K562 (cell line): ENCODE measurements around the gene MKLN1. TPM values are rescaled to one million over a fixed set of nuclear protein-coding genes. Genes with fewer than 3 reads are reported as not detected.

ENCODE experiments used
- ATAC-seq: fragments of 200-7000 bp; cut with Tn5 transposase; 3 replicates; pipeline ENCODE4 v1.9.1; 2020; ENCODE audit warnings: moderate library complexity
- BruUV-seq: library from RNA; stranded (reverse); fragments of 400-500 nt; replicated peaks from 2 replicates; lab custom pipeline; 2021; lab: Mats Ljungman, UMichigan
- CTCF ChIA-PET: fragments of 300-600 bp; formaldehyde crosslinking; extraction: SDS; loops from one replicate; lab custom pipeline; 2021; ENCODE audit warnings: low intra/inter-chr PET ratio; lab: Yijun Ruan, JAX
- POLR2A ChIA-PET: fragments of 300-600, 350-650 bp; sonication (Branson Sonifier 250); formaldehyde crosslinking; extraction: SDS; loops from one replicate; lab custom pipeline; 2021; ENCODE audit warnings: antibody characterized with exemption, inconsistent platforms; lab: Yijun Ruan, JAX
- DNase-seq, 4 experiments: peaks; one replicate each; pipeline versions ENCODE4 v3.0.0 to v3.0.0-alpha.2; 2011 to 2018; ENCODE audit warnings: low spot score in 3 of 4, mixed read lengths in 3 of 4; ENCODE audit errors: extremely low read depth in 1 of 4
- FAIRE-seq: peaks from 2 replicates; lab custom pipeline; 2011; peaks lifted over from hg19 to GRCh38; lab: Jason Lieb, UNC
- H2AFZ ChIP-seq: 2 replicates; pipeline ENCODE4 v1.6.0; 2011; ENCODE audit warnings: low read depth, low read length, control low read depth, inconsistent platforms
- H3K27ac ChIP-seq: fragments of 200-600 bp; 3 replicates; pipeline ENCODE4 v1.8.0; 2011; ENCODE audit warnings: low read depth, mild to moderate bottlenecking, control low read depth, inconsistent platforms, low read length, moderate library complexity, mixed read lengths; ENCODE audit errors: extremely low read depth
- H3K27me3 ChIP-seq, 2 experiments: fragments of 300-600 bp in 1 of 2; 2 replicates in 1 of 2; 3 replicates in 1 of 2; pipeline versions ENCODE4 v1.6.0 to v1.8.0; 2011; ENCODE audit warnings: inconsistent platforms in 2 of 2, low read length in 2 of 2, mild to moderate bottlenecking in 1 of 2, mixed read lengths in 1 of 2, moderate library complexity in 1 of 2; ENCODE audit not compliant: control insufficient read depth in 2 of 2, insufficient read depth in 2 of 2
- H3K36me3 ChIP-seq: fragments of 300-600 bp; 3 replicates; pipeline ENCODE4 v1.8.0; 2011; ENCODE audit warnings: mild to moderate bottlenecking, low read length, inconsistent platforms; ENCODE audit not compliant: control insufficient read depth, insufficient read depth
- H3K4me1 ChIP-seq, 2 experiments: fragments of 200-600 bp in 1 of 2; replicated peaks in 1 of 2; 2 replicates in 1 of 2; 3 replicates in 1 of 2; pipeline versions ENCODE4 v1.5.1 to v1.8.0; 2011; ENCODE audit warnings: inconsistent platforms in 2 of 2, low read length in 2 of 2, mild to moderate bottlenecking in 1 of 2, mixed read lengths in 1 of 2, moderate library complexity in 1 of 2; ENCODE audit not compliant: control insufficient read depth in 2 of 2, insufficient read depth in 2 of 2
- H3K4me2 ChIP-seq: 2 replicates; pipeline ENCODE4 v1.6.1; 2011; ENCODE audit warnings: low read length, control low read depth, inconsistent platforms, mixed read lengths; ENCODE audit not compliant: insufficient read depth
- H3K4me3 ChIP-seq: fragments of 200-600 bp; sonication (generic), shearing (Covaris generic); 2 replicates; pipeline ENCODE4 v1.5.1; 2016; ENCODE audit warnings: control low read depth, inconsistent platforms
- H3K79me2 ChIP-seq: fragments of 200-600 bp; 3 replicates; pipeline ENCODE4 v1.8.0; 2011; ENCODE audit warnings: low read length, inconsistent platforms; ENCODE audit not compliant: control insufficient read depth, insufficient read depth
- H3K9ac ChIP-seq, 2 experiments: 2 replicates each; pipeline versions ENCODE4 v1.6.0 to v1.6.1; 2011; ENCODE audit warnings: low read depth in 2 of 2, low read length in 2 of 2, control low read depth in 1 of 2, inconsistent platforms in 1 of 2, mild to moderate bottlenecking in 1 of 2, mixed read lengths in 1 of 2; ENCODE audit not compliant: insufficient read depth in 1 of 2
- H3K9me1 ChIP-seq: one replicate; pipeline ENCODE4 v1.6.0; 2011; ENCODE audit warnings: inconsistent platforms, mild to moderate bottlenecking, low read length, moderate library complexity; ENCODE audit not compliant: control insufficient read depth, insufficient read depth
- H3K9me3 ChIP-seq: replicated peaks from 2 replicates; pipeline ENCODE4 v1.5.1; 2011; ENCODE audit warnings: low read depth, low read length, inconsistent platforms; ENCODE audit not compliant: control insufficient read depth, insufficient read depth
- H4K20me1 ChIP-seq: replicated peaks from 2 replicates; pipeline ENCODE4 v1.6.1; 2011; ENCODE audit warnings: low read length, inconsistent platforms, mixed read lengths; ENCODE audit not compliant: control insufficient read depth, insufficient read depth
- CTCF ChIP-seq, 3 experiments: IDR thresholded peaks in 2 of 3; conservative IDR thresholded peaks in 1 of 3; 2 replicates each; pipeline ENCODE4 v1.5.1; 2011 to 2012; ENCODE audit warnings: low read length in 3 of 3, mild to moderate bottlenecking in 3 of 3, control low read depth in 2 of 3, improper control_type of control experiment in 1 of 3, inconsistent platforms in 1 of 3, low read depth in 1 of 3, mixed read lengths in 1 of 3, moderate library complexity in 1 of 3; ENCODE audit not compliant: insufficient read depth in 2 of 3
- DEAF1 ChIP-seq: fragments of 450-650 bp; formaldehyde crosslinking; IDR thresholded peaks from 2 replicates; pipeline ENCODE4 v1.4.0; 2020; ENCODE audit warnings: mild to moderate bottlenecking, moderate library complexity
- ESRRA ChIP-seq: fragments of 450-650 bp; IDR thresholded peaks from 2 replicates; pipeline ENCODE4 v1.6.1; 2014; ENCODE audit warnings: low read depth, mild to moderate bottlenecking, moderate library complexity, borderline replicate concordance
- PCBP2 ChIP-seq: fragments of 200-400 bp; formaldehyde crosslinking; IDR thresholded peaks from 2 replicates; pipeline ENCODE4 v1.6.1; 2018; ENCODE audit warnings: low read length, low read depth, mild to moderate bottlenecking, moderate library complexity; ENCODE audit not compliant: poor library complexity, severe bottlenecking
- REST ChIP-seq, 2 experiments: fragments of 450-650 bp; formaldehyde crosslinking in 1 of 2; IDR thresholded peaks; 2 replicates each; pipeline versions ENCODE4 v1.4.0 to v1.6.1; 2014 to 2020; ENCODE audit warnings: mild to moderate bottlenecking in 2 of 2, borderline replicate concordance in 1 of 2, low read depth in 1 of 2
- SMC3 ChIP-seq: conservative IDR thresholded peaks from 2 replicates; pipeline ENCODE4 v1.6.1; 2011; ENCODE audit warnings: low read depth, low read length, improper control_type of control experiment; ENCODE audit not compliant: insufficient read depth
- WGBS: fragments of 100-300 bp; shearing (Covaris generic); methylation state at CpG from one replicate; pipeline ENCODE4 v1.1.6; 2016; ENCODE audit warnings: low coverage, mixed read lengths; ENCODE audit not compliant: insufficient coverage; ENCODE audit errors: missing lambda C conversion rate; 5-methylcytosine and 5-hydroxymethylcytosine counted together
- in situ Hi-C: fragments of 300-500 bp; cut with MboI; formaldehyde crosslinking; loops from 4 replicates; pipeline ENCODE4 v1.15.0; 2018; ENCODE audit warnings: inconsistent platforms, mixed read lengths
- intact Hi-C: fragments of 100-400 bp; cut with micrococcal nuclease; formaldehyde crosslinking; loops from 2 replicates; pipeline ENCODE4 v1.14.2; 2022
- polyA plus RNA-seq, 8 experiments: library from polyadenylated mRNA; depleted of rRNA in 4 of 8; stranded (reverse) in 5 of 8; unstranded in 3 of 8; fragments of >200 nt; fragmentation: Nextera tagmentation in 2 of 8; fragmentation: Illumina TruSeq in 1 of 8; extraction: Ambion mirVana in 2 of 8; extraction: Trizol in 1 of 8; gene quantifications; 2 replicates each; pipeline versions ENCODE4 v1.2.1 to v1.2.3, GENCODE V29; 2011 to 2014; ENCODE audit warnings: inconsistent platforms in 1 of 8, missing spikeins in 1 of 8
- total RNA-seq, 7 experiments: library from RNA; depleted of rRNA in 6 of 7; stranded (reverse); fragments of >200 nt in 6 of 7; fragmentation: Illumina TruSeq in 2 of 7; extraction: Trizol in 2 of 7; gene quantifications; 2 replicates each; pipeline versions ENCODE4 v1.2.1 to v1.2.3, GENCODE V29; 2011 to 2021; ENCODE audit warnings: low replicate concordance in 1 of 7

MKLN1 gene
- total and polyA plus RNA-seq, 9 of the 15 experiments (the other 6 are each of a cell fraction or from before 2014, with no cell fraction given) = 18.6 to 80.4 (median 56.0) TPM

GRCh38 chr7:131302876-131303707, 24.6 kb upstream of the MKLN1 start:
- ChIA-PET POLR2A (interaction anchor here (1.1 to 1.7 kb wide), 2 partner anchors 21 to 24 kb away, joined by 3 to 6 read pairs; partner anchors contain the start of gene MKLN1), CTCF (interaction anchor here (0.7 to 1.3 kb wide), 2 partner anchors 231 to 427 kb away, joined by 3 to 5 read pairs; no protein-coding TSS in a partner anchor)
- in situ Hi-C loops (no loop called here), intact Hi-C loops (loop anchor here (2.0 kb wide), 1 partner anchor 234 kb away; no protein-coding TSS in a partner anchor)
- Histone ChIP-seq H3K9me1 (no peaks in the 10 kb centered on the region), H3K79me2 (no peaks in the 10 kb centered on the region), H3K9me3 (no peaks in the 10 kb centered on the region), H3K4me3 (no peak overlapping the region), H3K4me1 (peaks cover 0 to 4% of the 10 kb centered on the region in 2 experiments; a peak in 1 of 5 replicates), H3K4me2 (no peak overlapping the region), H3K9ac (no peak overlapping the region), H4K20me1 (no peaks in the 10 kb centered on the region), H2AFZ (no peak overlapping the region; the same call in 1 of the 2 replicates), H3K27me3 (no peaks in the 10 kb centered on the region), H3K36me3 (no peaks in the 10 kb centered on the region), H3K27ac (no peak overlapping the region)
- DNase-seq = peak in 1 of 4 experiments; percentile 32
- peak; percentile 70 for ATAC-seq
- FAIRE-seq = no peak
- BruUV-seq = no TSS peak
- WGBS = 12% methylated on average over 8 of the region's 8 CpGs
- TF ChIP-seq CTCF (IDR thresholded peaks at IDR 0.05 in 2 of 3, conservative IDR thresholded peaks at IDR 0.05 in 1 of 3; ENCODE audit: insufficient read depth in 2 of 3, low read depth in 1 of 3, low read length in 3 of 3) (peak; percentile 54 to 61 (median 59)), REST (IDR thresholded peaks at IDR 0.05; ENCODE audit: borderline replicate concordance) (peak; percentile 68; the same call in 1 of the 2 replicates), REST (CRISPR knock-in tag; IDR thresholded peaks at IDR 0.05; ENCODE audit: low read depth) (no peak), DEAF1 (peak; percentile 48; the same call in 1 of the 2 replicates), ESRRA (peak; percentile 74), SMC3 (peak; percentile 25; the same call in 1 of the 2 replicates), PCBP2 (no peak)
